Lower leg skin (tissue), 3 donors: ENCODE measurements around the gene KMO.

ENCODE experiments used
- CTCF ChIP-seq, 3 donors: fragments of 450-650 bp; IDR thresholded peaks; one replicate each; pipeline ENCODE4 v1.5.1; 2016; ENCODE audit warnings: antibody characterized with exemption in 3 of 3, mild to moderate bottlenecking in 3 of 3, moderate library complexity in 2 of 3
- POLR2A ChIP-seq, 2 donors: fragments of 450-650 bp; IDR thresholded peaks; one replicate each; pipeline ENCODE4 v1.6.1; 2016 to 2017; ENCODE audit warnings: antibody characterized with exemption in 2 of 2, mild to moderate bottlenecking in 1 of 2, moderate library complexity in 1 of 2

- TF ChIP-seq CTCF (IDR thresholded peaks at IDR 0.05) (no peak), POLR2A (IDR thresholded peaks at IDR 0.05) (no peak)
Measured at GRCh38 chr1:241518476-241519307, 13.5 kb upstream of the KMO start.
